Gastrocnemius medialis (tissue), 4 donors: ENCODE data around the gene MYCT1. TPM values are rescaled to one million over a fixed set of nuclear protein-coding genes. Genes with fewer than 3 reads are reported as not detected.
"Not testable (repeated sequence)": the region's sequence is repeated elsewhere in the genome, so short reads cannot be mapped to it uniquely, and the experiment has no call there.

Experiments used
- ATAC-seq, 2 donors: fragments of 150-250 bp; one replicate each; pipeline ENCODE4 v1.9.1; 2016
- DNase-seq, 2 donors: peaks; one replicate each; pipeline ENCODE4 v3.0.0-alpha.2; 2019
- H3K27ac ChIP-seq, 4 donors: fragments of 200-600 bp; sonication (generic); 1 replicate in 1 of 4; 2 replicates in 3 of 4; pipeline ENCODE4 v1.5.1; 2016 to 2018; ENCODE audit warnings: mild to moderate bottlenecking in 2 of 4, moderate library complexity in 1 of 4
- H3K27me3 ChIP-seq, 3 donors: fragments of 200-600 bp; sonication (generic) in 2 of 3; 1 replicate in 1 of 3; 2 replicates in 2 of 3; pipeline versions ENCODE4 v1.5.1 to v1.6.0; 2016 to 2019; ENCODE audit warnings: mild to moderate bottlenecking in 1 of 3, moderate library complexity in 1 of 3
- H3K36me3 ChIP-seq, 2 donors: fragments of 200-600 bp; sonication (generic) in 1 of 2; one replicate each; pipeline ENCODE4 v1.5.1; 2017 to 2018
- H3K4me1 ChIP-seq, 2 donors: fragments of 200-600 bp; sonication (generic) in 1 of 2; one replicate each; pipeline ENCODE4 v1.5.1; 2016 to 2017; ENCODE audit warnings: mild to moderate bottlenecking in 2 of 2
- H3K4me3 ChIP-seq, 4 donors: fragments of 200-600 bp; sonication (generic) in 3 of 4; 1 replicate in 1 of 4; 2 replicates in 3 of 4; pipeline ENCODE4 v1.5.1; 2016 to 2019; ENCODE audit warnings: mild to moderate bottlenecking in 2 of 4
- H3K9me3 ChIP-seq, 3 donors: fragments of 200-600 bp; sonication (generic) in 2 of 3; 1 replicate in 1 of 3; 2 replicates in 2 of 3; pipeline ENCODE4 v1.5.1; 2016 to 2019
- POLR2A ChIP-seq, 2 donors: fragments of 450-650 bp; IDR thresholded peaks; one replicate each; pipeline ENCODE4 v1.6.1; 2017; ENCODE audit warnings: antibody characterized with exemption in 2 of 2, mild to moderate bottlenecking in 2 of 2, moderate library complexity in 2 of 2
- in situ Hi-C, 4 donors: fragments of 200-750 bp; cut with MboI; loops; one replicate each; pipeline versions ENCODE4 v1.15.0 to v1.8.0; 2017; ENCODE audit warnings: low sequenced_read_pairs in 4 of 4
- intact Hi-C: fragments of 100-400 bp; cut with DNase I; formaldehyde crosslinking; loops from one replicate; pipeline ENCODE4 v1.15.1; 2023; ENCODE audit warnings: low total_unique reads
- total RNA-seq, 4 donors: library from RNA; depleted of rRNA; stranded (reverse); fragments of >200 nt; gene quantifications; one replicate each; pipeline versions ENCODE4 v1.1.0 to v1.2.3, GENCODE V29; 2016
- TF ChIP-seq, protein P1 (sequence below), 5 experiments: fragments of 450-650 bp in 3 of 5; fragments of 200-600 bp in 2 of 5; sonication (generic) in 2 of 5; IDR thresholded peaks in 4 of 5; conservative IDR thresholded peaks in 1 of 5; 1 replicate in 4 of 5; 2 replicates in 1 of 5; pipeline ENCODE4 v1.5.1; 2016 to 2019; ENCODE audit warnings: antibody characterized with exemption in 5 of 5, mild to moderate bottlenecking in 3 of 5, moderate library complexity in 3 of 5

MYCT1 gene
- total RNA-seq, 4 donors from 2014 or later, result 5.4 to 13.7 (median 9.3) TPM

DNA sequence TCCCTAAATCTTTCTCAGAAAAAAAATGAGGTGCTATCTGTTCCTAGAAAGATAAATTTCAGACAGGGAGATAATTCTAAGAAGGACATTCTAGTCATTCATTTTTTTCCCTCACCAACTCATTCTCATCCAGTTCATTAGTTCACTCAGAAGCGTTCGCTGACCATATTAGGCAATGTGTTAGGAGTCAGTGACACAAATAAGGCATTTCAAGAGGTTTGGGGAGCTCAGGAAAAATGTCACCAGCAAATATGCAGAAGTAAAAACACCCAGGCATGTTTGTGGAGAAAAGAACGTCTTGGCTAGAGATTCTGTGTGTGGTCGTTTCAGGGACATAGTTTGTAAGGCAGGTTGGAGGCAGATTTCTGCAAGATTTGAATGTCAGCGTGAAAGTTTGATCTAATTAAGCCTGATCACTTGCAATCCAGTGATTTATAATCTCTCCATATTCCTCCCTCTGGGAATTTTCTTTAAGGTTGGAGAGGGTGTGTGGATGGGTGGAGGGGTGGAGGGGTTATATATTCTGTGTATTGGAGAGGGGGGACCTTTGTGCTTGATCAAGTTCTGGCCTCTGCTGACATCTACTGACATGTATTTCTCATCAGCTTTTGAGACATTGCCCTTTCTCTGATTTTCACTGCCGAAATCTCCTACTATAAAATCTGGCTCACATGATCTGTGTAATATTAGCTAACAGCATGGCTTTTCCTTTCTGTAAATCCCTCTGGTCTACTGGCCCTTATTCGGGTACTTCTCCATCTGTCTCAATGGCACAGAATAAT, 3.6 kb downstream of the MYCT1 start:
- Histone ChIP-seq H3K4me1 (peaks cover 0 to 7% of the 10 kb centered on the region in 2 donors), H3K9me3 (no peaks in the 10 kb centered on the region), H3K27me3 (no peaks in the 10 kb centered on the region), H3K4me3 (peak overlapping the region; percentile 20 to 43 (median 28)), H3K27ac (peak overlapping the region; percentile 21 to 72 (median 60)), H3K36me3 (no peaks in the 10 kb centered on the region)
- in situ Hi-C loops (no loop called here), intact Hi-C loops (no loop called here)
- no peak for DNase-seq
- TF ChIP-seq, protein P1, sequence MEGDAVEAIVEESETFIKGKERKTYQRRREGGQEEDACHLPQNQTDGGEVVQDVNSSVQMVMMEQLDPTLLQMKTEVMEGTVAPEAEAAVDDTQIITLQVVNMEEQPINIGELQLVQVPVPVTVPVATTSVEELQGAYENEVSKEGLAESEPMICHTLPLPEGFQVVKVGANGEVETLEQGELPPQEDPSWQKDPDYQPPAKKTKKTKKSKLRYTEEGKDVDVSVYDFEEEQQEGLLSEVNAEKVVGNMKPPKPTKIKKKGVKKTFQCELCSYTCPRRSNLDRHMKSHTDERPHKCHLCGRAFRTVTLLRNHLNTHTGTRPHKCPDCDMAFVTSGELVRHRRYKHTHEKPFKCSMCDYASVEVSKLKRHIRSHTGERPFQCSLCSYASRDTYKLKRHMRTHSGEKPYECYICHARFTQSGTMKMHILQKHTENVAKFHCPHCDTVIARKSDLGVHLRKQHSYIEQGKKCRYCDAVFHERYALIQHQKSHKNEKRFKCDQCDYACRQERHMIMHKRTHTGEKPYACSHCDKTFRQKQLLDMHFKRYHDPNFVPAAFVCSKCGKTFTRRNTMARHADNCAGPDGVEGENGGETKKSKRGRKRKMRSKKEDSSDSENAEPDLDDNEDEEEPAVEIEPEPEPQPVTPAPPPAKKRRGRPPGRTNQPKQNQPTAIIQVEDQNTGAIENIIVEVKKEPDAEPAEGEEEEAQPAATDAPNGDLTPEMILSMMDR (IDR thresholded peaks at IDR 0.05 in 4 of 5, conservative IDR thresholded peaks at IDR 0.05 in 1 of 5), result no peak
- TF ChIP-seq POLR2A (IDR thresholded peaks at IDR 0.05), result no peak
- ATAC-seq, result no peak

DNA sequence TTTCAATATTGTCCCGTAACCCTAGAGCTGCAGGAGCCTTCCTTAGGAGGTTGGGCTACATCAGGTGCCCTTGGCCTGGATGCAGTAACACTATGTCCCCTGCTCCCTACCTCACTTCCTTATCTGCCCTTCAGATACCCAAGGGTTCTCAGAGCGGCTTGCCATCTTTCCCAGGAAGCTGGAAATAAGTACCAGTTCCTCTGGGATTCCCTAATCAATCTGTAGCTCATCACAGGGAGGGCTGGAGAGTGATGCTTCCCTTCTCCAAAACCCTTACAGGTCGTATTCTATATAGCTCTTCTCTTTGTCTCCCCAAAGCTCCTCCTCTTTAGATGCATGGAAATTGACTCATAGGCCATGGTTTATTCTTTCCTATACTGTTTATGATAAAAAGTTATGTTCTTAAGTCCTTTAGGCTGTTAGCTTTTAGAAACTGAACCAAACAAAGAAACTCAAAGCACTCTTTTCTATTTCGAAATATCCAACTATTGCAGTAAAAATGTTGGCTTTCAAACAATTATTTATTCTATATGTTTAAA, 4.2 kb downstream of the MYCT1 start:
- Histone ChIP-seq H3K9me3 (no peaks in the 10 kb centered on the region), H3K36me3 (no peaks in the 10 kb centered on the region), H3K4me3 (peak overlapping the region in 2 of 4 donors; percentile 16 to 43), H3K27ac (peak overlapping the region in 3 of 4 donors; percentile 55 to 72 (median 65)), H3K4me1 (peaks cover 0 to 7% of the 10 kb centered on the region in 2 donors), H3K27me3 (no peaks in the 10 kb centered on the region)
- in situ Hi-C loops (no loop called here), intact Hi-C loops (no loop called here)
- DNase-seq, result no peak
- no peak for ATAC-seq
- TF ChIP-seq POLR2A (IDR thresholded peaks at IDR 0.05), result no peak
- TF ChIP-seq, protein P1 (IDR thresholded peaks at IDR 0.05 in 4 of 5, conservative IDR thresholded peaks at IDR 0.05 in 1 of 5), result no peak

DNA sequence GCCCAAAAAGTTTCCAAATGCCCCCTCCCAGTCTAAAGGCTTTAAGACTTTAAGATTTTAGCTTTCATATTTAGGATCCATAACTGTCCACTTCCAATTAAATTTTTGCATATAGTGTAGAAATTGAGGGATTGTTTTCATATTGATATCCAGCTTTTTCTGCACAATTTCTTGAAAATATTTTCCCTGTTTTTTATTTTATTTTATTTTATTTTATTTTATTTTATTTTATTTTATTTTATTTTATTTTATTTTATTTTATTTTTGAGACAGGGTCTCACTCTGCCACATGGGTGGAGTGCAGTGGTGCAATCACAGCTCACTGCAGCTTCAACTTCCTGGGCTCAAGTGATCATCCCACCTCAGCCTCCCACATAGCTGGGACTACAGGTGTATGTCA, 6.1 kb downstream of the MYCT1 start:
- H3K27me3 ChIP-seq, H3K27ac ChIP-seq, H3K4me3 ChIP-seq, in situ Hi-C loops, DNase-seq, H3K9me3 ChIP-seq, intact Hi-C loops, ATAC-seq, H3K36me3 ChIP-seq, H3K4me1 ChIP-seq: not testable (repeated sequence)

DNA sequence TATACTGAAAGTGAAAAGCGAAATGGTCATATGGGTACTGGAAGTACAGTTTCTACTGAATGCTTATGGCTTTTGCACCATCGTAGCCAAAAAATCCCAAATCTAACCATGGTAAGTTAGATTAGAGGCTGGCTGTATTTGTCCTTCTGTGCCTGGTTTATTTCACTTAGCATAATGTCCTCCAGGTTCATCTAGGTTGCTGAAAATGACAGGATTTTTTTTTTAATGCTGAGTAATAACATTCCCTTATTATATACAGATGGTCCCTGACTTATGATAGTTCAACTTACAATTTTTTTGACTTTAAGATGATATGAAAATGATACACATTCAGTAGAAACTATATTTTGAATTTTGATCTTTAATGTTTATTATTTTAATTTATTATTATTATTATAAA, 7.6 kb downstream of the MYCT1 start:
- Histone ChIP-seq H3K27ac (no peak overlapping the region), H3K27me3 (no peaks in the 10 kb centered on the region), H3K36me3 (no peaks in the 10 kb centered on the region), H3K4me3 (no peak overlapping the region), H3K9me3 (no peaks in the 10 kb centered on the region), H3K4me1 (peaks cover 0 to 7% of the 10 kb centered on the region in 2 donors)
- TF ChIP-seq, protein P1 (IDR thresholded peaks at IDR 0.05 in 4 of 5, conservative IDR thresholded peaks at IDR 0.05 in 1 of 5), result no peak
- no peak for TF ChIP-seq POLR2A (IDR thresholded peaks at IDR 0.05)
- intact Hi-C loops, result no loop called here
- DNase-seq (no peak), ATAC-seq (no peak)
- in situ Hi-C loops, result no loop called here

DNA sequence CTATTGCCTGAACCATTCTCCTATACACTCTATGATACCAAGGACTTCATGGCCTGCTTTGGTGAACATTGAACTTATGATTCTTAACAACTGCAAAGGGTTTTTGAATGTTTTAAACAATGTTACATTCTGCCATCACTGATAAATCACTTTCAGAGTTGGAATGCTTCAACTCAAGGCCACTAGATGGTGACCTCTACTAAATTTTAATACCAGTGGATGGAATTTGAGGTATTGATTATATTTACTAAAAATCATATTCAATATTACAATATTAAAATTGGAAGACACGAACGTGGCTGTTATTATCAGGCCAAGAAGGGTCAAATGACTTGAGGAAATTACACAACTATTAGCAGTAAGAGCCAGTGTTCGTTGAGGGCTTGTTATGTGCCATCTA, 18.6 kb downstream of the MYCT1 start:
- Histone ChIP-seq H3K9me3 (no peaks in the 10 kb centered on the region), H3K4me3 (no peak overlapping the region), H3K4me1 (no peaks in the 10 kb centered on the region), H3K27me3 (no peaks in the 10 kb centered on the region), H3K27ac (no peak overlapping the region), H3K36me3 (no peaks in the 10 kb centered on the region)
- no peak for TF ChIP-seq POLR2A (IDR thresholded peaks at IDR 0.05)
- TF ChIP-seq, protein P1 (IDR thresholded peaks at IDR 0.05 in 4 of 5, conservative IDR thresholded peaks at IDR 0.05 in 1 of 5), result no peak
- DNase-seq (no peak), ATAC-seq (no peak)
- in situ Hi-C loops (no loop called here), intact Hi-C loops (no loop called here)
